HCT116 (cell line): Measurements from ENCODE around the gene CCDC28B.

Source experiments
- CEBPB ChIP-seq: IDR thresholded peaks from 2 replicates; pipeline ENCODE4 v1.6.1; 2012; ENCODE audit warnings: low read depth
- ELF1 ChIP-seq: IDR thresholded peaks from 2 replicates; pipeline ENCODE4 v1.6.1; 2012; ENCODE audit warnings: low read depth, borderline replicate concordance
- EZH2 ChIP-seq: fragments of 200-600 bp; sonication (generic); IDR thresholded peaks from 2 replicates; pipeline ENCODE4 v1.6.1; 2017; ENCODE audit warnings: antibody characterized with exemption, mixed run types
- EZH2phosphoT487 ChIP-seq: fragments of 200-600 bp; IDR thresholded peaks from 2 replicates; pipeline ENCODE4 v1.6.1; 2018; ENCODE audit warnings: antibody characterized with exemption, borderline replicate concordance
- POLR2A ChIP-seq: IDR thresholded peaks from 2 replicates; pipeline ENCODE4 v1.7.0; 2011; ENCODE audit warnings: borderline replicate concordance; ENCODE audit not compliant: insufficient read depth, insufficient read length; ENCODE audit errors: extremely low read depth
- POLR2AphosphoS5 ChIP-seq: IDR thresholded peaks from 2 replicates; pipeline ENCODE4 v1.6.1; 2011; ENCODE audit warnings: mild to moderate bottlenecking, low read depth, low read length, moderate library complexity
- RAD21 ChIP-seq: IDR thresholded peaks from 2 replicates; pipeline ENCODE4 v1.6.1; 2012; ENCODE audit warnings: low read depth, mild to moderate bottlenecking
- SIN3A ChIP-seq: IDR thresholded peaks from 2 replicates; pipeline ENCODE4 v1.6.1; 2012; ENCODE audit warnings: low read depth
- SP1 ChIP-seq: IDR thresholded peaks from 2 replicates; pipeline ENCODE4 v1.6.1; 2012; ENCODE audit warnings: low read depth
- SRF ChIP-seq: IDR thresholded peaks from 2 replicates; pipeline ENCODE4 v1.6.1; 2012; ENCODE audit warnings: low read depth
- ZNF274 ChIP-seq: fragments of 200-500 bp; sonication (Bioruptor generic); IDR thresholded peaks from 2 replicates; pipeline ENCODE4 v1.6.1; 2014; ENCODE audit warnings: mild to moderate bottlenecking, low read depth, low read length, inconsistent platforms
- TF ChIP-seq, protein P1 (sequence below), 3 experiments: fragments of 200-600 bp in 1 of 3; sonication (generic) in 1 of 3; IDR thresholded peaks in 2 of 3; conservative IDR thresholded peaks in 1 of 3; 2 replicates each; pipeline ENCODE4 v1.5.1; 2012 to 2017; ENCODE audit warnings: low read depth in 2 of 3, low read length in 2 of 3, antibody characterized with exemption in 1 of 3, borderline replicate concordance in 1 of 3, control low read depth in 1 of 3, mild to moderate bottlenecking in 1 of 3, mixed read lengths in 1 of 3, mixed run types in 1 of 3, moderate library complexity in 1 of 3; ENCODE audit not compliant: insufficient read depth in 1 of 3
- TF ChIP-seq, protein P2 (sequence below): IDR thresholded peaks from 2 replicates; pipeline ENCODE4 v1.6.1; 2012
- TF ChIP-seq, protein P3 (sequence below): IDR thresholded peaks from 2 replicates; pipeline ENCODE4 v1.6.1; 2012; ENCODE audit warnings: low read depth

DNA sequence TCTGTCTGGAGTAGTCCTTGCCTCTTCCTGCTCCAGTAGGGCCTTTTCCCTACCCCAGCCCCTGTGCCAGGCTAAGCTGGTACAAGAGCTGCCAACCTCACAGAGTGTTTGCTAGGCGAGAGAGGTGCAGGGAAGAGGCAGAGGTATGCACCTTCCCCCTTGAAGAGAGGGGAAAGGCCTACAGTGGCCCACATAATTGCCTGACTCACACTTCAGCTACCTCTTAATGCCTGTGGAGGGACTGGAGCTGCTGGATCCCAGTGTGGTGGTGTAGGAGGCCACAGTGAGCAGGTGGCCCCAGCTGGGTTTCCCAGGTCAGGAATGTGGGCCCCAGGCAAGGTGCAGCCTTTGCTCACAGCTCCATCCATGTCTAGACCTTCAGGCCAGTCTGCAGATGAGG is 3.3 kb upstream of the CCDC28B start:
- TF ChIP-seq POLR2A: no peak
- no peak for TF ChIP-seq EZH2phosphoT487
- TF ChIP-seq, protein P1, sequence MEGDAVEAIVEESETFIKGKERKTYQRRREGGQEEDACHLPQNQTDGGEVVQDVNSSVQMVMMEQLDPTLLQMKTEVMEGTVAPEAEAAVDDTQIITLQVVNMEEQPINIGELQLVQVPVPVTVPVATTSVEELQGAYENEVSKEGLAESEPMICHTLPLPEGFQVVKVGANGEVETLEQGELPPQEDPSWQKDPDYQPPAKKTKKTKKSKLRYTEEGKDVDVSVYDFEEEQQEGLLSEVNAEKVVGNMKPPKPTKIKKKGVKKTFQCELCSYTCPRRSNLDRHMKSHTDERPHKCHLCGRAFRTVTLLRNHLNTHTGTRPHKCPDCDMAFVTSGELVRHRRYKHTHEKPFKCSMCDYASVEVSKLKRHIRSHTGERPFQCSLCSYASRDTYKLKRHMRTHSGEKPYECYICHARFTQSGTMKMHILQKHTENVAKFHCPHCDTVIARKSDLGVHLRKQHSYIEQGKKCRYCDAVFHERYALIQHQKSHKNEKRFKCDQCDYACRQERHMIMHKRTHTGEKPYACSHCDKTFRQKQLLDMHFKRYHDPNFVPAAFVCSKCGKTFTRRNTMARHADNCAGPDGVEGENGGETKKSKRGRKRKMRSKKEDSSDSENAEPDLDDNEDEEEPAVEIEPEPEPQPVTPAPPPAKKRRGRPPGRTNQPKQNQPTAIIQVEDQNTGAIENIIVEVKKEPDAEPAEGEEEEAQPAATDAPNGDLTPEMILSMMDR (IDR thresholded peaks at IDR 0.05 in 2 of 3, conservative IDR thresholded peaks at IDR 0.05 in 1 of 3; ENCODE audit: borderline replicate concordance in 1 of 3, insufficient read depth in 1 of 3, low read depth in 2 of 3, low read length in 2 of 3): no peak
- TF ChIP-seq CEBPB: no peak
- TF ChIP-seq, protein P2, sequence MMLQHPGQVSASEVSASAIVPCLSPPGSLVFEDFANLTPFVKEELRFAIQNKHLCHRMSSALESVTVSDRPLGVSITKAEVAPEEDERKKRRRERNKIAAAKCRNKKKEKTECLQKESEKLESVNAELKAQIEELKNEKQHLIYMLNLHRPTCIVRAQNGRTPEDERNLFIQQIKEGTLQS: no peak
- TF ChIP-seq RAD21: no peak
- no peak for TF ChIP-seq POLR2AphosphoS5
- TF ChIP-seq EZH2: no peak
- TF ChIP-seq ZNF274: no peak
- no peak for TF ChIP-seq ELF1
- TF ChIP-seq SRF: no peak
- TF ChIP-seq SP1: no peak
- TF ChIP-seq, protein P3, sequence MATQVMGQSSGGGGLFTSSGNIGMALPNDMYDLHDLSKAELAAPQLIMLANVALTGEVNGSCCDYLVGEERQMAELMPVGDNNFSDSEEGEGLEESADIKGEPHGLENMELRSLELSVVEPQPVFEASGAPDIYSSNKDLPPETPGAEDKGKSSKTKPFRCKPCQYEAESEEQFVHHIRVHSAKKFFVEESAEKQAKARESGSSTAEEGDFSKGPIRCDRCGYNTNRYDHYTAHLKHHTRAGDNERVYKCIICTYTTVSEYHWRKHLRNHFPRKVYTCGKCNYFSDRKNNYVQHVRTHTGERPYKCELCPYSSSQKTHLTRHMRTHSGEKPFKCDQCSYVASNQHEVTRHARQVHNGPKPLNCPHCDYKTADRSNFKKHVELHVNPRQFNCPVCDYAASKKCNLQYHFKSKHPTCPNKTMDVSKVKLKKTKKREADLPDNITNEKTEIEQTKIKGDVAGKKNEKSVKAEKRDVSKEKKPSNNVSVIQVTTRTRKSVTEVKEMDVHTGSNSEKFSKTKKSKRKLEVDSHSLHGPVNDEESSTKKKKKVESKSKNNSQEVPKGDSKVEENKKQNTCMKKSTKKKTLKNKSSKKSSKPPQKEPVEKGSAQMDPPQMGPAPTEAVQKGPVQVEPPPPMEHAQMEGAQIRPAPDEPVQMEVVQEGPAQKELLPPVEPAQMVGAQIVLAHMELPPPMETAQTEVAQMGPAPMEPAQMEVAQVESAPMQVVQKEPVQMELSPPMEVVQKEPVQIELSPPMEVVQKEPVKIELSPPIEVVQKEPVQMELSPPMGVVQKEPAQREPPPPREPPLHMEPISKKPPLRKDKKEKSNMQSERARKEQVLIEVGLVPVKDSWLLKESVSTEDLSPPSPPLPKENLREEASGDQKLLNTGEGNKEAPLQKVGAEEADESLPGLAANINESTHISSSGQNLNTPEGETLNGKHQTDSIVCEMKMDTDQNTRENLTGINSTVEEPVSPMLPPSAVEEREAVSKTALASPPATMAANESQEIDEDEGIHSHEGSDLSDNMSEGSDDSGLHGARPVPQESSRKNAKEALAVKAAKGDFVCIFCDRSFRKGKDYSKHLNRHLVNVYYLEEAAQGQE: no peak
- TF ChIP-seq SIN3A: no peak
